Activated naive CD4-positive, alpha-beta T cell treated with anti-CD3 and anti-CD28 coated beads, Interleukin-2, amount 50 U/mL, for 16 hours (primary cell): ENCODE data around the gene SEC22A.
A peak's percentile ranks its signal among the peaks of the same experiment; 100 is the strongest.

Experiments used
- DNase-seq: peaks from one replicate; pipeline ENCODE4 v3.0.0-alpha.2; 2020

SEC22A gene, protein sequence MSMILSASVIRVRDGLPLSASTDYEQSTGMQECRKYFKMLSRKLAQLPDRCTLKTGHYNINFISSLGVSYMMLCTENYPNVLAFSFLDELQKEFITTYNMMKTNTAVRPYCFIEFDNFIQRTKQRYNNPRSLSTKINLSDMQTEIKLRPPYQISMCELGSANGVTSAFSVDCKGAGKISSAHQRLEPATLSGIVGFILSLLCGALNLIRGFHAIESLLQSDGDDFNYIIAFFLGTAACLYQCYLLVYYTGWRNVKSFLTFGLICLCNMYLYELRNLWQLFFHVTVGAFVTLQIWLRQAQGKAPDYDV

DNA sequence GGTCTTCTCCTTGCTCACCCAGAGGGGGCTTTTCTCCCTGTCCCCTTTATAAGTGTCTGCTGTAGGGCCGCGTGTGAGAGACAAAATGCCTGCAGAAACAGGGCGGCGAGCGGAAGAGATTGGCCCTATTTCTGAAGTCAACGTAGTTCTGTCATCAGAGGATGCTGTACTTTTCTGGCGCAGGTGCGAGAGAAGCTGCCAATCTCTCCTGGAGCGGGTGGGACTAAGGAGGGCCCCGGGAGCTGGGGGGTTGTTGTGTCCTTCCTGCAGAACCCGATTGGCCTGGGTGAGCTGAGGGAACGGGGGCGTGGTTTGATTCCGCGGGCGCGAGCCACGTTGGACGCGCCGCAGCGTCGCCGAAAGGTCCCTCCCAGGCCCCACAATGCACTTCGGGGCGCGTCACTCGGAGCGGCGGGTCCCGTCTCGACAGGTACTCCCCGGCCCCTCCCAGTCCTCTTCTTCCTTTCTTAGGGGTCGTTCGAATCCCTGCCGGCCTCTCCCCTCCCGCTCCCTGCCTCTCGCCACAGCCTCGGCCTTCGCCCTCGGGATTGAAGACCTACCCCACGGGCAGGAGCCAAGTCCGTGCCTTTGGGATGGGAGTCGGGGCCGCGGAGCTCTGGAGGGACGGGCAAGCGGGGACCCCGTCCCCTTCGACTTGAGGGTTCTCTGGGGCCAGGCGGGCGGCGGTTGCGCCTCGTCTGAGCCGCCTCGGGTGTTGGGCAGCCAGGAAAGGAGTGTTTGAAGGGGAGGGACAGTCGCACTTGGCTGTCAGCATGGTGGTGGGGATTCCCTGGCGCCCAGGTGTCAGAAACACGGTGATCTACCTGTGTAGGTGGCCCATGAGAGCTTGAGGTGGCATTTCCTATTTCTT is at the start of gene SEC22A:
SEC22A (plus strand) TSS at position 387 of the 871 bp plus-strand sequence. CDS start 7,275 bp downstream, outside the sequence.
- peak; percentile 95 for DNase-seq

DNA sequence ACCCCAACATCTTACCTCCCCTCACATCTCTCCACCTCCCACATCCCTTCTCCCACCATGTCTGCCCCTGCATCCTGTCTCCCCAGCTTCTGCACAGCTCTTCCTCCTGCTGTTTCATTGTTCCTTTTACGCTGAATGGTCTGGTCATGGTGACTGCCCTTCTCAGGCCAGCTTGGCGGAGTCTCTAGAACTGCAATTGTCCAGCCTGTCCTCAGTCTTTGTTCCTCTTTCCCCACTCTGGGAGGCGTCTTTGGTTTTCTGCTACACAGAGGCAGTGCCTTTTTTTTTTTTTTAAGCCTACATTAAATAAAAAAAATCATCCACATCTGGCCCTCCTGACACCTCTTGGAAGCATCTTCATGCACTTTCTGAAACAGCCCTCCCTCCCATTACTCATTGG is 49.1 kb upstream of the SEC22A start:
- DNase-seq, result no peak

DNA sequence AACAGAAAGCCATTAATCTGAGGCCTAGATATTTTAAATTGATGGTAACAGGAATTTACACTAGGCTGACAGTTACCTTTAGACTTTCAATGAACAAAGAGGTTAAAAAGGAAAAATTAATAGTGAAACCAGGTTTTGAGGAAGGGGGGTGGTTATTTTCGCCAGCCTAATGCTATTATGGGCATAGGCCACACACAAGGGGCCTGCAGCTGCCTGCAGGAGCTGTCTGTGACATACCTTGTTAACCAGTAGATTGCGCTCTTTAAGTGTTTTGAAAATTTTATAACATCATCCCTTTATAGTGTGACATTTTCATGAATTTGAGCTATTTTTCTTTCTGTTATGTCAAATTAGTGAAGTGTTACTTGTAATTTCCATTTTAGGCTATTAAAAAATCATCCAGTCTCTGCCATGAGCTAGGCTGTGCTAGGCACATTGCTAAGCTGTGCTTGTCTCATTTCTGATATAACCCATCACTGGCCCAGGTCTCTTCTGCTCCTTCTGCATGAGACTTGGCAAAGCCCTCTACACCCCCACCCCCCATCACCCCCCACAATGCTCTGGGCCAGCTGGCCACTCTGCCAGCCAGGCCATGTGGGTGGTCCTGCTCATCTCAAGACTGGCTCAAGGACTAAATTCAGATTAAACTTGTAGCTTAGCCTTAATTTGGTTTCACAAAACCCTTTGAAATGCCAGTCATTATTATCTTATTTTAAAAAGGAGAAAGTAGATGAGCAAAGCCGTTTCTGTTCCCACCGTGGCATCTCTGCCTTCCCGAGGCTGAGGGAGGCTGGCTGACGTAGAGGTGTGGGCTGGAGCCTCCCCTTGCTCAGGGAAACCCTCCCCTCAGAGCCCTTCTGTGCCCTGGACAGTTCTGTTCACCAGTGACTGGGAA is 48.4 kb upstream of the SEC22A start:
- no peak for DNase-seq

DNA sequence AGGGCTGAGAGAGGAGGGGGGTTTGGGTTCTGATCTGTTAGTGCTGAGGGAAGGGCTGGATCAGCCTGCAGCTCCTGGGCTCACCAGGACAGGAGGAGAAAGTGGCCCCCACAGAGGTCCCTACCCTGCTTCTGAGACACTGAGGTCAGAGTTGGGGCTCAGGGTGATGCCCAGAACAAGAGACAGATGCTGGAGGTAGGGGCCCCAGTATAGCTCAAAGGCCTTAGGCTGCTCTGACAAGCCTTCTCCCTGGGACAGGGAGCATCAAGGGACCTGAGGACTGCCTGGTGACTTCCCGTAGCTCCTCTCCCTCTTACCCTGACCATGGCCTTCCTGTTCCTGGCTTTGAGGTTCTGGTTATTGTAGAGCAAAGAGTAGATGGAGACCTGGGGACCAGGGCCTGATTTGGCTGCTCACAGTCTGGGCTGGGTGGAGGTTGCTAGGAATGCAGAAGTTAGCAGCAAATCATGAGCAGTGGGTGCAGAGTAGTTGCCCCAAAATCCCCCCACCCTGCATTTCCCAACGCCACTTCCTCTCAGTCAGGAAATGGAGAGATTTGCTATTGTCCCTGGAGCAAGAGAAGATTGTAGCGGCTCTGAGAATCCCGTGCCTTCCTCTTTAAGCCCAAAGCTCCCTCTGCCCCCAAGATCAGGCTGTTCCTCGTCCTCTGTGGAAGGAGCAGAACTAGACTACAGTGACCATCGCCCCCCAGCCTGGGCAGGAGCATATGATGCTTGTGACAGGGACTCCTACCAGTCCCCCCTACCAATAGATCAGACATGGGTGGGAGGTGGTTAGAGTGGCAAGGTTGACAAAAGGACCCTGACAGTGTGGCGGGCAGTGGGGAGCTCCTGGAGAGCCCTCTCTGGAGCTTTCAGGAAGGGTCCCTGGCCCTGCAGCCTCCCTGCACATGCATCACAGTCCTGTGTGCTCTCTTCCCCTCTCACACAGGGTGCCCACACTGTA is 47.4 kb upstream of the SEC22A start:
- DNase-seq, result no peak

DNA sequence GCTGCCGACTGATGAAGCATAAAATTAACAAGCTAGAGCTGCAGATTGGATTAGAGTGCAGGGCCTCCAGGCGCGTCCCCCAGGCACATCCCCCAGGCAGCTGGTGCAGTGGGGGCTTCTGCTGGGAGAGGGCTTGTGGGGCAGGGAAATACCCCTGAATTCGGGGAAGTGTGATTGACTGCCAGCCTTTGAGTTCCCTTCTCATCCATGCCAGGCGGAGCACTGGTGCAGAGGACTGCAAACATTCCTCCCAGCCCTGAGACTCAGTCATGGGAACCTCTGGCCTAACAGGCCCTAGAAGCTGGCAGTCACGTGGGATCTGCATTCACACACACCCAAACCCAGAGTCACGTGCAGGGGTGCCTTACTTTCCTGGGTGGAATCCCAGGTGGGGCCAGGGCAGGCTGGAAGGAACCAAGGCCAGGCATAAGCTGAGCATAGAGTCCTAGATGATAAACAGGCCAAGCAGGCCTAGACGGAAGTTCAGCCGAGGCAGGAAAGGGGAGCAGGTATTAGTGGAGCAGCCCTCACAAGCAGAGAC is 46.2 kb upstream of the SEC22A start:
- no peak for DNase-seq

DNA sequence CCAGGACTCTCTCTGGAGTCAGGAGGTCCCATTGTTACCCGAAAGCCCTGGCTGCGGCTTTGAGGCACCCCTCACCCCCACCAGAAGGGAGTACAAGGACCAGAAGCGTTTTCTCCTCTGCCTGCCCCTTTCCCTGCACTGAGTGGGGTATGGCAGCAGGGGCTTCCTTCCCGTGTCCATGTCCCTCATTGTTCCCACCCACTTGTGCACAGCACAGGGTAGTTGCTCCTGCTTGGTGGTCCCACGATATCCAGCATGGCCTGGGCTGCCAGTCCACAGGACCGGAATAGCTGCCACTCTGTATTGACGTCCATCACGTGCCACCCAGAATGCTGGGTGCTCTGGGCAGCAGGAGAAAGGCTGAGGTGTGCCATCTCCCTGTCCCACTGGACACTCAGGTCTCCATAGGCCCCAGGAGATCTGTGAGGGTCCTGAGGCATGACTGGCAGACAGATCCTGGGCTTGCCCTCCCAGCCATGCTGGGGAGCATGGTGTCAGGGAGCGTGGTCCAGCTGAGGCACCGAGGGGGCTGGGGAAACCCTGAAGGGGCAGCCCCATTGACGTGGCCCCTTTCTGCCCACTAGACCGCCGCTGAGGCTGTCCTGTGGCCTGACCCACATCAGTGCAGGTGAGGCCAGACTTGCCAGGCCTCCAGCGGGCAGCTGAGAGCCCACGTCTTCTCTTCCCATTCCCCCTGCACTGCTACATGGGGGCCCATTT is 45.3 kb upstream of the SEC22A start:
- DNase-seq, result no peak

DNA sequence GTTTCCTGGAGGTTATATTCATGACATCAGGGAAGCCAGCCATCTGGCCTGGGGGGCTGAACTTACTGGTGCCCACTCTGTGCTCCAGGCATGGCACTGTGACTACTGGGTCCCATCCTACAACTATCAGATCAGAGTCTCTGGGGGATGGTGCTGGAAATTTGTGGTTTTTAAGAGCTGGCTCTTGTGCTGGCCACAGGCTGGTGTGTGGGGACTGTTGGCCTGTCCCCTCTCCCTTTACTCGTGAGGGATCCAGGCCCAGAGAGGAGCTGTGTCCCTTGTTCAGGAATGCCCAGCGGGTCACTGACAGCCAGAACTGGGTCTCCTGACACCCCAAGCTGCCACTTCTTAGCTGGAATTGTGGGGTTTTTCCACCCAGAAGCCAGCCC is 44.5 kb upstream of the SEC22A start:
- no peak for DNase-seq

DNA sequence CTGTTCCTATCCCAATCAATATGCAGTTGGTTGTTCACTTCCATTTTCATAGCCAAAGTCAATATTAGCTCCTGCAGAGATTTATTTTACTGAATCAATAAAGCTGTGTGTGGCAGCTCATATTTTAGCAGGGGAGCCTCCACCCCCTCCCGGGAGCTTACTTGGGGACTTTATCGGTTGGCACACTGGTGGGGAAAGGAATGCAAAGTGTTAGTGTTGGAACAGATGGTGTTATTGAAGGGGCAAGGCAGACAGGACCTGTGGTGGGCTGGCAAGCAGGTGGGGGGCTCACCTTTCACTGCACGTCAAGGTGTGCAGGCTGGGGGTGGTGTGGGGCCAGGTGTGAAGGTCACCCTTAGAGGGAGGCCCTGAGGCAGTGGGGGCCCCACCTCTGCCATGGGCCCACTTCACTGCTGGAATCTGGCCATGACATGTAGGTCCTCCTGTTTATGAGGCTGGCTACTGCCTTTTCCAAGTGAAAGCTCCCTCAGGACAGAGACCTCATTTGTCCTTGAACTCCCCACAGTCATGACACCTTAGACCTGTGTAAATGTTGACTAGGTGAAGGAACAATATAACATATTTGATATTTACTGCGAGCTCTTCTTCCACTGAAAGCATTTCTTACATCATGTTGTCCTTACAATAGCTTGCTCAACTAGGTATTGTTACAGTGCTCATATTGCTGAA is 44.0 kb upstream of the SEC22A start:
- DNase-seq, result no peak

DNA sequence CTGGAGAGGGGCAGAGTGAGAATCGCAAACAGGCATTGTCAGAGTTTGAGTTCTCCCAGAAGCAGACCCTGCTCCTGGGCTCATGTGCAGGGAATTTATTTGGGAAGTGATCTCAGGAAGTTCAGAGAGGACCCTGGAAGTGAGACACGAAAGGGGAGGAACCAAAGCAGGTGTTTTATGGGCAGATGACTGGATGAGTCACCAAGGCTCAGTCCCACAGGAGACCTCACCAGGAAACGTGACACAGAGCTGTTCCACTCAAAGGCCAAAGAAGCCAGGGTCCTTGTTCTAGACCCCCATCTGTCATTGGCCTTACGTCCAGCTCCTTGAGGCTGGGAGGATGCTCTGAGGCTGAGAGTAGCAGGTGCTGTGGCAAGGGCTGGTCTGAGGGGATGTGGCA is 43.4 kb upstream of the SEC22A start:
- no peak for DNase-seq

DNA sequence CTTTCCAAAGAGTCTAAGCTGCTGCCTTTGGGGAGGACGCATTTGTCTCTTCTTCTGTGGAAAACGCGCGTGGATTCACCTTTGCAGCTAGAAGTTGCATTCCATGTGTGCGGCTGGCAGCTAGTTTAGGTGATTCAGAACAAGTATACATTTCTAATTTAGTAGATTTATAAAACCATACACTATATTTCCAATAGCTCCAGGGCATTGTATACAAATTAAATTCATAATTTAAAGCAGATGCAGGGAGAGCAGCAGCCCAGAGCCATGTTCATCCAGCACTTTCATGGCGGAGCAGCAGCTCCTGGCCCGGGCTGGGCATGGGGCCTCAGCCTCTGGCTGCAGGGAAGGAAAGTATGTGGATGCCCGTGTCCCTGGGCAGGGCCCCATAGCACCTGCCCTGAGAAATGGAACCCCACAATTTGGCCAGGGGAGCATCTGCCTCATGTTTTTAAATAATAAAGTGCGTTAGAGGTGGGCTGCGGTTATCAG is 42.8 kb upstream of the SEC22A start:
- DNase-seq, result no peak

DNA sequence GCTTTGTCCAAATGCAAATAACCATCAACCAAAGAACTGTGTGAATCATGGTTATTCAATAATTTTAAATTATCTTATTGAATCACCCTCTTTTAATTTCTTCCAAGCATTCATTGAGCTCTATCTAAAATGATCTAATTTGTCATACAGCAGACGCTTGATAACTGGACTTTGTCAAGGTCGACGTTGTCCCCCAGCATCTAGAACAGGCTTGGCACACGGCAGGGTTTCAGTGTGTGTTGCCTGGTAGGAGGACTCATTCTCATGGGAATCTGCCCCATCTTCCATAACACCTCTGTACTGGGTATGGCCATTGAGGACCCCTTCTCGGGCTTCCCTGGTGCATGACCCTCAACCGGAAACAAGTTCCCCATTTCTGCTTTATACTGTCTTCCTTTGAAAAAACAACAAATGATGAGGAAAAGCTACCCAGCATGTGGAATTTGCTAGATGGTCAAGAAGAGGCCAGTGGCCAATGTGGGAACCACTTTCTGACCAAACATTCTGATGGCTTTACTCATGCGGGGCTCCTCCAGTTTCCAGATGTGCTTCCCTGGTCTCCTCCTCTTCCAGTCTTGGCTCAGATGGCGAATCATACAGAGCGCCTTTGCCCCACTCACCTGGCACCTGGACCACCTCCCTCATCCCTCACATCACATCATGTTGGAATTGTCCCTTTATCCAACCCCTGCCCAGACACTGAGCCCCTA is 41.7 kb upstream of the SEC22A start:
- no peak for DNase-seq

DNA sequence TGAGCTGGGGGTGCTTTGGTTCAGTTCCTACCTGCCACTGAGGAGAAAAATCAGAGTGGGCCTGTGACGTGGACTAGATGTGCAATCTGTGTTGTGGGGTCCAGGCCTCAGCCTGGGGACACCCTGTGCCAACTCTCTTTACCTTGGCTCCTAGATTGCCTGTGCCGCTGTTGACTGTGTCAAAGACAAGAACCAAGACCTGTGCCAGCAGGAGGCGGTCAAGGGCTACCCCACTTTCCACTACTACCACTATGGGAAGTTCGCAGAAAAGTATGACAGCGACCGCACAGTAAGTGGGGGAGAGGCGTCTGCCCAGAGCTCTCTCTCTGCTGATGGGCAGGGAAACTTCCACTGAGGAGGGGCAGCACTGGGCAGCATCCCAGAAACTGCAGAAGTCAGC is 40.6 kb upstream of the SEC22A start:
- DNase-seq, result no peak

DNA sequence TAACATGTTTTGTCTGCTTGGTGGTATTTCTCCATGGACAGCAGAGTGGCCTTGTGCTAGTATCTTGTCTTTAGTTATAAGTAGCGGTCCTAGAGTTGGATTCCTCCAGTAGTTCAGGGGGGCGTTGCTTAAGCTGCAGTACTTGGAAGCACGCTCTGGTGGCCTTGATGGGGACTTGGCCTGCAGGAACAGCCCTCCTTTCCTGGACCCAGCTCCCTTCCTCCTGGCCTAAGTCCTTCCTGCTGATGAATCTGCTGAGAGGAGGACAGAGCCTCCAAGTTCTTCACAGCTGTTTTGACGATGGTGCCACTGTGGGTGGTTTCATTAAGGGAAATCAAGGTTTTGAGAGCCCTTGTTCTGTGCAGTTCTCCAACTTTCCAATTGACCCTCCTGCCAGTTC is 38.6 kb upstream of the SEC22A start:
- no peak for DNase-seq

DNA sequence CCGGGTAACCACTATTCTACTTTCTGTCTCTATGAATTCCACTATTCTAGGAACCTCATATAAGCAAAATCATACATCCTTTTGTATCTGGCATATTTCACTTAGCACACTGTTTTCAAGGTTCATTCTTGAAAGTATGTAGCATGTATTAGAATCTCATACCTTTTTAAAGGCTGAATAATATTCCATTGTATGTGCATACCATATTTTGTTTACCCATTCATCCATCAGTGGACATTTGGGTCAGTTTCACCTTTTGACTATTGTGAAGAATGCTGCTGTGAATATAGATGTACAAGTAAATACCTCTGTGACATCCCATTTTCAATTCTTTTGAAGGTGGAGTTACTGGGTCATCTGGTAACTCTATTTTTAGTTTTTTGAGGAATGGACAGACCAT is 36.6 kb upstream of the SEC22A start:
- DNase-seq, result no peak

DNA sequence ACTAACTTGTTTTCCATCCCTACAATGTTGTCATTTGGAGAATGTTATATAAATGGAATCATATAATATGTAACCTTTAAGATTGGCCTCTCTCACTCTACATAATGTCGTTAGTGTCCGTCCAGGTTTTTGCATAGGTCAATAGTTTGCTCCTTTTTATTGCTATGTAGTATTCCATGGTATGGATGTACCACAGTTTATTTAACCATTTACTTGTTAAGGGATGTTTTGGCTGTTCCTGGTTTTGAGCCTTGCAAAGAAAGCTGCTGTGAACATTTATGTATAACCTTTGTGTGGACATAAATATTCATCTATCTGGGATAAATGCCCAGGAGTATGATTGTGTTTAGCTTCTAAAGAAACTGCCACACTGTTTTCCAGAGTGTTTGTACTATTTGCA is 34.1 kb upstream of the SEC22A start:
- DNase-seq, result no peak

DNA sequence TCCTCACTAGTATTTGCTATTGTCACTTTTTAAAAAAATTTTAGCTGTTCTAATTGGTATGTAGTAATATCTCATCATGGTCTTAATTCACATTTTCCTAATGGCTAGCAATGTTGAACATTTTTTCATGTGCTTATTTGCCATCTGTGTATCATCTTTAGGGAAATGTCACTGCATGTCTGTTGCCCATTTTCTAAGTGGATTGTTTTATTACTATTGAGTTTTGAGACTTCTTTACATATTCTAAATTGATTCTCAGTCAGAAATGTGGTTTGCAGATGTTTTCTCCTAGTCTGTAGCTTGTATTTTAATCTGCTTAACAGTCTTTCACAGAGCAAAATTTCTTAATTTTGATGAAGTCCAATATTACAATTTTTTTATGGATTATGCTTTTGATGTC is 33.6 kb upstream of the SEC22A start:
- no peak for DNase-seq

DNA sequence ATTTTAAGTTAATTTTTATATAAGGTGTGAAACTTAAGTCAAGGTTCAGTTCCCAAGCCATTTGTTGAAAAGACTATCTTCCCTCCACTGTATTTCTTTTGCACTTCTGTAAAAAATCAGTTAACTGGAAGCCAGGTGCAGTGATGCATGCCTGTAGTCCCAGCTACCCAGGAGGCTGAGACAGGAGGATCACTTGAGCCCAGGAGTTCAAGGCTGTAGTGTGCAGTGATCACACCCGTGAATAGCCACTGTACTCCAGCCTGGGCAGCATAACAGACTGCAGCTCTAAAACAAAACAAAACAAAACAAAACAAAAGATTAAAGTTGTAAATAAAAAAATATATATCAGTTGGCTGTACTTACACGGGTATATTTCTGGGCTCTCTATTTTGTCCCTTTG is 33.1 kb upstream of the SEC22A start:
- no peak for DNase-seq

DNA sequence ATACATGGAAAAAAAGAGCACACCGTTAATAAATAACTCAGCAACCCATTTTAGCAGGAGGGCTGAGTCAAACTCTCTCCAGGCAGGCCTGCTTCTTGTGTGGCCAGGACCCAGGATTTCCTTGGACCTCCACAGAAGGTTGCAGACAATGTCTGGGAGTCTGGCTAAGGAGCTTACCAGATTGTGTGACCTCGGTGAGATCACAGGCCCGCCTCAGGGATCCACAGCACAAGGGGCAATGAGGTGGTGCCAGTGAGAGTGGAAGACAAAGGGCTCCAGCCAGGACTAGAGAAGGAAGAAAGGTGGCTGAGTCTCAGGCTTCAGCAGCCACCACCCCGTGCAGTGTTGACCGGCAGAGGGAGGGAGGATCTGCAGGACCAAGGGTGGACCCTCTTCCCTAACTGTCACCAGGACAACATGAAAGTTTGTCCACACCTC is 32.2 kb upstream of the SEC22A start:
- no peak for DNase-seq

DNA sequence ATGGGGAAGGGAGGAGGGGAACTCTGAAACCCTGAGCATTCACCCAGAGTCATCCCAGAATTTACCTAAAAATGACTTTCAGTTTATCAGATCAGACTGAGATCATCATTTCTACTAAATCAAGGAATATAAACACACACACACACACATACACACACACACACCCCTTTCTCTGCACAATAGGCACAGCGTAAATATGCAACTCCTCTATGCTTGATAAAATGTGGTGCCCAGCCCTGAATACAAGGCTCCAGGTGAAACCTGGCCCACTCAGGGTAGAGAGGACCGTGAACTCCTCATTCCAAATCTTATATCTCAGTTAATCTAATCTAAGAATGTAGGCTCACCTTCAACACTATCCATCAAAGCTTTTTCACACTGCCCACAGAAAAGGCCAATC is 31.8 kb upstream of the SEC22A start:
- DNase-seq, result no peak

DNA sequence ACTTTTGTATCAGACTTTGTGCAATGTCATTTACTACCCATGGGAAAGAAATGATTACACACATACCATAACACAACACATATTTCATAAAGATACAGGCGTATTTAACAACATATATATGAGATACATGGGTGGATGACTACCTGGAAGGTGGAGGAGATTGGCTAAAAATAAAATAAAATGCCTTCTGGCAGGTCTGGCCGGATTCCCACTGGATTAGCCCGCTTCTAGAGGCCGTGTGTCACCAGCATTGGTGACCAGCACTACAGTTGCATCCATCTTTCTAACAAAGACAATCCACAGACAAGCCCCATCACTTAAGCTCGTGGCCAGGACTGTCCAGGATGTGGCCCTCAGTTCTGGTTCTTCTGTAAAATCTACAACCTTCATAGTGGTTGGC is 21.0 kb upstream of the SEC22A start:
- DNase-seq, result no peak
